Hepatocyte (in vitro differentiated cells): ENCODE data around the gene VAMP1. TPM values are rescaled to one million over a fixed set of nuclear protein-coding genes. Genes with fewer than 3 reads are reported as not detected.
"Not testable (repeated sequence)": the region's sequence is repeated elsewhere in the genome, so short reads cannot be mapped to it uniquely, and the experiment has no call there.

Experiments
- DNase-seq: peaks from one replicate; pipeline ENCODE4 v3.0.0-alpha.2; 2016; ENCODE audit warnings: low spot score
- H2AFZ ChIP-seq: fragments of 200-600 bp; sonication (generic); 2 replicates; pipeline ENCODE4 v1.6.0; 2016; ENCODE audit warnings: antibody characterized with exemption, mild to moderate bottlenecking
- H3K27ac ChIP-seq: fragments of 200-600 bp; sonication (generic); 2 replicates; pipeline ENCODE4 v1.5.1; 2016; ENCODE audit warnings: mild to moderate bottlenecking
- H3K27me3 ChIP-seq: fragments of 200-600 bp; sonication (generic); 2 replicates; pipeline ENCODE4 v1.6.1; 2016
- H3K36me3 ChIP-seq: fragments of 200-600 bp; sonication (generic); replicated peaks from 2 replicates; pipeline ENCODE4 v1.5.1; 2016; ENCODE audit warnings: low read depth; ENCODE audit not compliant: insufficient read depth
- H3K4me1 ChIP-seq: fragments of 200-600 bp; sonication (generic); 2 replicates; pipeline ENCODE4 v1.5.1; 2016; ENCODE audit warnings: mild to moderate bottlenecking, moderate library complexity; ENCODE audit not compliant: insufficient read depth
- H3K4me2 ChIP-seq: fragments of 200-600 bp; sonication (generic); 2 replicates; pipeline ENCODE4 v1.6.0; 2016
- H3K4me3 ChIP-seq: fragments of 200-600 bp; sonication (generic); 2 replicates; pipeline ENCODE4 v1.5.1; 2016; ENCODE audit warnings: mild to moderate bottlenecking
- H3K79me2 ChIP-seq: fragments of 200-600 bp; sonication (generic); 2 replicates; pipeline ENCODE4 v1.6.0; 2017; ENCODE audit warnings: mild to moderate bottlenecking
- H3K9me2 ChIP-seq: fragments of 200-600 bp; sonication (generic); replicated peaks from 2 replicates; pipeline ENCODE4 v1.6.0; 2017; ENCODE audit warnings: mild to moderate bottlenecking; ENCODE audit not compliant: insufficient read depth
- H3K9me3 ChIP-seq: fragments of 200-600 bp; sonication (generic); 2 replicates; pipeline ENCODE4 v1.5.1; 2016; ENCODE audit warnings: low read depth, mild to moderate bottlenecking
- H4K20me1 ChIP-seq: fragments of 200-600 bp; sonication (generic); 2 replicates; pipeline ENCODE4 v1.6.0; 2016; ENCODE audit warnings: mild to moderate bottlenecking; ENCODE audit not compliant: insufficient read depth, poor library complexity, severe bottlenecking
- CTCF ChIP-seq: fragments of 200-600 bp; sonication (generic); IDR thresholded peaks from 2 replicates; pipeline ENCODE4 v1.5.1; 2016; ENCODE audit warnings: antibody characterized with exemption, mild to moderate bottlenecking; ENCODE audit not compliant: poor library complexity
- EZH2 ChIP-seq: fragments of 200-600 bp; sonication (generic); IDR thresholded peaks from 2 replicates; pipeline ENCODE4 v1.6.1; 2016; ENCODE audit warnings: antibody characterized with exemption, mild to moderate bottlenecking, borderline replicate concordance
- EZH2phosphoT487 ChIP-seq: fragments of 200-600 bp; sonication (generic); IDR thresholded peaks from one replicate; pipeline ENCODE4 v1.6.1; 2018; ENCODE audit warnings: antibody characterized with exemption, mild to moderate bottlenecking, low read depth, moderate library complexity; ENCODE audit not compliant: unreplicated experiment, severe bottlenecking
- WGBS: methylation state at CpG from one replicate; pipeline ENCODE4 v1.1.6; 2016; ENCODE audit warnings: low lambda C conversion rate; ENCODE audit errors: missing lambda C conversion rate; 5-methylcytosine and 5-hydroxymethylcytosine counted together
- polyA plus RNA-seq: library from polyadenylated mRNA; unstranded; fragments of >200 nt; fragmentation: Nextera tagmentation; extraction: Ambion mirVana; gene quantifications from 2 replicates; pipeline ENCODE4 v1.2.1, GENCODE V29; 2016
- total RNA-seq: library from RNA; depleted of rRNA; stranded (reverse); fragments of >200 nt; gene quantifications from 2 replicates; pipeline ENCODE4 v1.2.3, GENCODE V29; 2014

The VAMP1 gene
- total and polyA plus RNA-seq, 2 experiments from 2014 or later = 5.0 to 5.9 TPM

GRCh38 chr12:6432991-6433390 lies 37.5 kb downstream of the VAMP1 start:
- Histone ChIP-seq H3K27ac (no peak overlapping the region), H2AFZ (no peak overlapping the region), H3K36me3 (no peaks in the 10 kb centered on the region), H3K9me3 (no peaks in the 10 kb centered on the region), H3K4me2 (no peak overlapping the region), H3K4me1 (no peaks in the 10 kb centered on the region), H3K79me2 (no peaks in the 10 kb centered on the region), H3K4me3 (no peak overlapping the region), H3K9me2 (no peaks in the 10 kb centered on the region), H4K20me1 (no peaks in the 10 kb centered on the region), H3K27me3 (no peaks in the 10 kb centered on the region)
- 70% methylated on average over 5 of the region's 5 CpGs for WGBS
- no peak for DNase-seq
- TF ChIP-seq CTCF (no peak), EZH2 (no peak), EZH2phosphoT487 (no peak)

GRCh38 chr12:6430124-6430989 lies 40.1 kb downstream of the VAMP1 start:
- no peaks in the 10 kb centered on the region for H3K4me1 ChIP-seq
- 74% methylated on average over 19 of the region's 19 CpGs for WGBS
- TF ChIP-seq CTCF (no peak), EZH2phosphoT487 (no peak), EZH2 (no peak)
- H3K79me2 ChIP-seq = no peaks in the 10 kb centered on the region
- H4K20me1 ChIP-seq = no peaks in the 10 kb centered on the region
- no peaks in the 10 kb centered on the region for H3K9me3 ChIP-seq
- no peak overlapping the region for H2AFZ ChIP-seq
- no peaks in the 10 kb centered on the region for H3K9me2 ChIP-seq
- H3K4me2 ChIP-seq = peak overlapping the region; percentile 47
- H3K36me3 ChIP-seq = no peaks in the 10 kb centered on the region
- H3K4me3 ChIP-seq = no peak overlapping the region
- H3K27me3 ChIP-seq = no peaks in the 10 kb centered on the region
- DNase-seq = peak; percentile 77
- peak overlapping the region; percentile 69 for H3K27ac ChIP-seq

GRCh38 chr12:6428326-6428725 lies 42.2 kb downstream of the VAMP1 start:
- H3K4me2 ChIP-seq = no peak overlapping the region
- no peak for TF ChIP-seq CTCF
- TF ChIP-seq EZH2phosphoT487 = no peak
- no peak for TF ChIP-seq EZH2
- no peaks in the 10 kb centered on the region for H4K20me1 ChIP-seq
- no peak overlapping the region for H3K4me3 ChIP-seq
- no peaks in the 10 kb centered on the region for H3K79me2 ChIP-seq
- H3K9me3 ChIP-seq = no peaks in the 10 kb centered on the region
- H3K36me3 ChIP-seq = no peaks in the 10 kb centered on the region
- DNase-seq = no peak
- no peaks in the 10 kb centered on the region for H3K9me2 ChIP-seq
- H3K27ac ChIP-seq = no peak overlapping the region
- no peaks in the 10 kb centered on the region for H3K4me1 ChIP-seq
- 94% methylated on average over 3 of the region's 3 CpGs for WGBS
- no peaks in the 10 kb centered on the region for H3K27me3 ChIP-seq
- no peak overlapping the region for H2AFZ ChIP-seq

GRCh38 chr12:6427796-6428195 lies 42.7 kb downstream of the VAMP1 start:
- not testable (repeated sequence) for DNase-seq, H3K36me3 ChIP-seq, H3K27ac ChIP-seq, H3K4me2 ChIP-seq, H3K9me3 ChIP-seq, H3K79me2 ChIP-seq, H4K20me1 ChIP-seq, H3K4me3 ChIP-seq, H3K4me1 ChIP-seq, H3K9me2 ChIP-seq, H3K27me3 ChIP-seq, H2AFZ ChIP-seq
- 97% methylated on average over 10 of the region's 10 CpGs for WGBS
